MCF 10A (cell line): ENCODE measurements around the gene DND1. TPM values are rescaled to one million over a fixed set of nuclear protein-coding genes. Genes with fewer than 3 reads are reported as not detected.

Source experiments
- BruUV-seq: library from RNA; stranded (reverse); fragments of 400-500 nt; replicated peaks from 2 replicates; lab custom pipeline; 2021; lab: Mats Ljungman, UMichigan
- CTCF ChIA-PET: fragments of 300-600 bp; sonication (Branson Sonifier 250); formaldehyde crosslinking; extraction: SDS; loops from one replicate; lab custom pipeline; 2021; ENCODE audit warnings: antibody characterized with exemption, inconsistent platforms; lab: Yijun Ruan, JAX
- POLR2A ChIA-PET: fragments of 300-600, 350-650 bp; sonication (Branson Sonifier 250); formaldehyde crosslinking; extraction: SDS; loops from one replicate; lab custom pipeline; 2020; ENCODE audit warnings: antibody characterized with exemption, inconsistent platforms; lab: Yijun Ruan, JAX
- DNase-seq: peaks from one replicate; pipeline ENCODE4 v3.0.0-alpha.2; 2018; ENCODE audit not compliant: unreplicated experiment
- H3K27ac Mint-ChIP-seq: one replicate; pipeline ENCODE4 v1.8.0; 2022; ENCODE audit warnings: mild to moderate bottlenecking, low read depth, mixed read lengths; ENCODE audit not compliant: unreplicated experiment
- H3K27me3 Mint-ChIP-seq: one replicate; pipeline ENCODE4 v1.8.0; 2022; ENCODE audit warnings: mixed read lengths; ENCODE audit not compliant: insufficient read depth, unreplicated experiment
- H3K36me3 Mint-ChIP-seq: one replicate; pipeline ENCODE4 v1.8.0; 2022; ENCODE audit warnings: mild to moderate bottlenecking, moderate library complexity, mixed read lengths; ENCODE audit not compliant: insufficient read depth, unreplicated experiment
- H3K4me1 Mint-ChIP-seq: one replicate; pipeline ENCODE4 v1.8.0; 2022; ENCODE audit warnings: mixed read lengths; ENCODE audit not compliant: insufficient read depth, unreplicated experiment
- H3K4me3 Mint-ChIP-seq: one replicate; pipeline ENCODE4 v1.8.0; 2022; ENCODE audit warnings: mild to moderate bottlenecking, moderate library complexity, mixed read lengths; ENCODE audit not compliant: unreplicated experiment
- H3K9me3 Mint-ChIP-seq: one replicate; pipeline ENCODE4 v1.8.0; 2022; ENCODE audit warnings: mixed read lengths; ENCODE audit not compliant: unreplicated experiment
- CTCF ChIP-seq: fragments of 200-600 bp; IDR thresholded peaks from one replicate; pipeline ENCODE4 v1.8.0; 2022; ENCODE audit warnings: antibody characterized with exemption, mild to moderate bottlenecking; ENCODE audit not compliant: unreplicated experiment
- intact Hi-C: fragments of 100-400 bp; cut with micrococcal nuclease; formaldehyde crosslinking; loops from 2 replicates; pipeline ENCODE4 v1.14.1; 2022
- total RNA-seq: library from RNA; stranded (reverse); gene quantifications from 2 replicates; pipeline ENCODE4 v1.2.3, GENCODE V29; 2022

Gene DND1
- total RNA-seq, 1 experiment from 2014 or later, result 4.3 TPM

GRCh38 chr5:140678993-140679392 is 5.6 kb upstream of the DND1 start:
- no peak for TF ChIP-seq CTCF
- Mint-ChIP-seq H3K4me3 (no peak overlapping the region), H3K4me1 (no peaks in the 10 kb centered on the region), H3K27me3 (no peaks in the 10 kb centered on the region), H3K36me3 (peaks cover 74% of the 10 kb centered on the region), H3K9me3 (no peaks in the 10 kb centered on the region), H3K27ac (no peak overlapping the region)
- CTCF ChIA-PET, result interaction anchor here (0.5 to 1.9 kb wide), 4 partner anchors 11 to 132 kb away, joined by 3 to 14 read pairs (median 4); partner anchors contain the start of genes EIF4EBP3, HARS1, HARS2 and WDR55
- POLR2A ChIA-PET, result interaction anchor here (1.0 to 3.4 kb wide), 3 partner anchors 12 to 32 kb away, joined by 4 to 23 read pairs (median 14); partner anchors contain the start of genes HARS1, HARS2 and WDR55
- BruUV-seq, result no TSS peak
- intact Hi-C loops, result no loop called here
- DNase-seq, result no peak

GRCh38 chr5:140677947-140678346 is 4.6 kb upstream of the DND1 start:
- intact Hi-C loops, result no loop called here
- Mint-ChIP-seq H3K4me1 (no peaks in the 10 kb centered on the region), H3K27me3 (no peaks in the 10 kb centered on the region), H3K36me3 (peaks cover 74% of the 10 kb centered on the region), H3K27ac (no peak overlapping the region), H3K4me3 (no peak overlapping the region), H3K9me3 (no peaks in the 10 kb centered on the region)
- DNase-seq, result no peak
- POLR2A ChIA-PET, result interaction anchor here (0.9 to 3.8 kb wide), 4 partner anchors 13 to 45 kb away, joined by 3 to 24 read pairs (median 9); partner anchors contain the start of genes CD14, HARS1, HARS2 and IK
- no TSS peak for BruUV-seq
- CTCF ChIA-PET, result no interaction called here
- no peak for TF ChIP-seq CTCF

- no peak overlapping the region for H3K4me3 Mint-ChIP-seq
- H3K27ac Mint-ChIP-seq, result no peak overlapping the region
- peaks cover 76% of the 10 kb centered on the region for H3K36me3 Mint-ChIP-seq
- no peak for TF ChIP-seq CTCF
- POLR2A ChIA-PET, result interaction anchor here (0.6 to 4.1 kb wide), 6 partner anchors 11 to 341 kb away, joined by 3 to 43 read pairs (median 3); partner anchors contain the start of genes HARS1, HARS2 and WDR55
- H3K27me3 Mint-ChIP-seq, result no peaks in the 10 kb centered on the region
- intact Hi-C loops, result no loop called here
- DNase-seq, result no peak
- no peaks in the 10 kb centered on the region for H3K9me3 Mint-ChIP-seq
- no TSS peak for BruUV-seq
- CTCF ChIA-PET, result interaction anchor here (0.6 to 1.3 kb wide), 7 partner anchors 8 to 174 kb away, joined by 3 to 4 read pairs (median 3); partner anchors contain the start of genes HARS1, HARS2 and TMCO6
- no peaks in the 10 kb centered on the region for H3K4me1 Mint-ChIP-seq
Observed at GRCh38 chr5:140674629-140675028, 1.3 kb upstream of the DND1 start.

- TF ChIP-seq CTCF, result no peak
- Mint-ChIP-seq H3K36me3 (peaks cover 76% of the 10 kb centered on the region), H3K9me3 (no peaks in the 10 kb centered on the region), H3K4me3 (no peak overlapping the region), H3K4me1 (no peaks in the 10 kb centered on the region), H3K27ac (no peak overlapping the region), H3K27me3 (no peaks in the 10 kb centered on the region)
- ChIA-PET POLR2A (interaction anchor here (0.8 to 4.1 kb wide), 4 partner anchors 10 to 26 kb away, joined by 3 to 43 read pairs (median 14); partner anchors contain the start of genes HARS1, HARS2, IK and NDUFA2), CTCF (interaction anchor here (0.6 to 1.3 kb wide), 5 partner anchors 8 to 175 kb away, joined by 3 to 4 read pairs (median 3); partner anchors contain the start of genes HARS1 and HARS2)
- peak; percentile 11 for DNase-seq
- no TSS peak for BruUV-seq
- intact Hi-C loops, result no loop called here
Observed at GRCh38 chr5:140674211-140674610, 835 bp upstream of the DND1 start.
